Fibroblast of peridontal ligament (primary cell): ENCODE results near the gene GPR61.
A peak's percentile ranks its signal among the peaks of the same experiment; 100 is the strongest.

Source experiments
- DNase-seq: peaks from one replicate; pipeline ENCODE4 v3.0.0-alpha.2; 2010; ENCODE audit errors: extremely low read depth

GPR61 gene

DNA sequence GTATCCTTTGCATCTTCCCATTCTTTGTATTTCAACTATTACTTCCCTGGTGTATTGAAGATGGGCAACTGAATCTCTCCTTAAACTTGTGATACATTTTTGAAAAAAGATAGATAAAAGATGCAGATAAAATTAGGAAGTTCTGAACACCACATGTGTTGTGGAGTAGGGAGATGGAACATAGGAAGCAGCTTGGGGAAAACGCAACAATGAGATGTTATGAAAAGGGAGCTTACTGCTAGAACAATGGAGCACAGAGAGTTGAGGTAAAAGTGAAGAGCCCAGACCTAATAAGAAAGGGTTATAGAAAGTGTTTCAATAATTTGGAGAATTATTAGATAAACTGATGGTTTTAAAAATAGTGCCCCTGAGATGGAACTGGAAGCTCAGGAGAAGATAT is 29.7 kb downstream of the GPR61 start:
- DNase-seq: no peak

DNA sequence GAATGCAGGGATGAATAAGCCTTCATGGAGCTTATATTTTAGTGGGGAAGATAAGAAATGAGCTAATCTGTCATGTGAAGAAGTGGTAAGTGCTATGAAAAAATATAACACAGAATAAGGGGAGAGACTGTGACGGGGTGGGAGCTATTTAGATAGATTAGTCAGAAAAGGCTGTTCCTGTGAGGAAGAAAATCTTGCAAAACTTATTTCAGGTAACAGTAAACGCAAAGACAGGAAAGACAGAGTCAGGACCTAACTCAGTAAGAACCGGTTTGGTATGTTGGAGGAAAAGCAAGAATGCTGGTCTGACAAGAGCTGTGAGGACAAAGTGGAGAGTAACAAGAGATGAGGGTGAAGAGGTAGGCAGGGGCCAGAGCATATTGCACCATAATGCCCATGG is 30.7 kb downstream of the GPR61 start:
- DNase-seq: peak; percentile 7

- peak; percentile 42 for DNase-seq
Observed at GRCh38 chr1:109573785-109574184, 34.1 kb downstream of the GPR61 start.

GRCh38 chr1:109578947-109579443 is 39.3 kb downstream of the GPR61 start:
- peak; percentile 53 for DNase-seq

DNA sequence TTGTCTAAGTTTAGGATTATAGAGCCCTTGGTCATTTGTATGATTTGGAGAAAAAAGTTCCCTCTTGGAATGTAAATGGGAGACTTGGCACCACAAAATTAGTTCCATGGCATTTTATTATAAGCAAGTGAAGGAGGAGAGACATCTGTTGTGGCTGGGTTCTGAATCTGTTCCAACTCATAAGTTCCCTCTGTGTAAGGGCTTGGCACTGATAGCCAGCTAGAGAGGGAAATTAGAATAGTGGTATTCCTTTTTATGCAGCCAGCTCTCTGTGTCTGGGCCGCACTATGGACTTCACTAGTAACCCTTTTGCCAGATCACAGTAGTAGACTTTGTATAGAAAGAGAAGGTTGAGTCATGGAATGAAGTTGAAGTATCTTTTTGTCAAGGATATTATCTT is 39.8 kb downstream of the GPR61 start:
- DNase-seq: peak; percentile 81

GRCh38 chr1:109582021-109582420 is 42.3 kb downstream of the GPR61 start:
- DNase-seq: no peak

DNA sequence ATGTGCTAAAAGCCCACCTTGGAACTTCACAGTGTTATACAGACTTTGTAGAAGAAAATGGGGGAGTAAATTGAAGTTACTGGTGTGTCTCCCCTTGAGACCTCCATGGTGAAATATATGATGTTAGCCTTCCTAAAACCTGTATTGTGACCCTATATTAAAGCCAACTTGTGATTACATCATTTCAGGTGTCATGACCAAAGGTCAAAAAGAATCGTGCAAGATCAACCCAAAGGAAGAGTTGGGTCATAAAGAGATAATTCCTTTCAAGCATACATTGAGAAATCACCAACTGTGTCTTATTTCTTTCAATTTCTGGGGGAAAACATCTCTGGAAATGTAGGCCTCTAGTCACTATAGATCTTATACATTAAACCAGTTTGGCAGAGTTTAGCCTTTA is 45.1 kb downstream of the GPR61 start:
- DNase-seq: no peak

DNA sequence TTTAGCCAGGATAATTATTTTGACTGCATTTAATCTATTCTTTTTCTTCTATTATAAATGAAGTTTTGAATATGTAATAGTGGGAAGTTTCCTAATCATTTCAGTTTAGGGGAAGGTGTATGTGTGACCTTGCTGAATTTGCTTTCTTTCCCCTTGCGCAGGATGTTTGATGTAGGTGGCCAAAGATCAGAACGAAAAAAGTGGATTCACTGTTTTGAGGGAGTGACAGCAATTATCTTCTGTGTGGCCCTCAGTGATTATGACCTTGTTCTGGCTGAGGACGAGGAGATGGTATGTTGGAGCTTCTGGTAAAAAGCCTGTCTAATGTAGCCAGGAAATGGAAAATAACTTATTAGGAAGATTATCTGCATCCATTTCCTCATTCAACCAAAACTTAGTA is 46.4 kb downstream of the GPR61 start:
- DNase-seq: no peak

DNA sequence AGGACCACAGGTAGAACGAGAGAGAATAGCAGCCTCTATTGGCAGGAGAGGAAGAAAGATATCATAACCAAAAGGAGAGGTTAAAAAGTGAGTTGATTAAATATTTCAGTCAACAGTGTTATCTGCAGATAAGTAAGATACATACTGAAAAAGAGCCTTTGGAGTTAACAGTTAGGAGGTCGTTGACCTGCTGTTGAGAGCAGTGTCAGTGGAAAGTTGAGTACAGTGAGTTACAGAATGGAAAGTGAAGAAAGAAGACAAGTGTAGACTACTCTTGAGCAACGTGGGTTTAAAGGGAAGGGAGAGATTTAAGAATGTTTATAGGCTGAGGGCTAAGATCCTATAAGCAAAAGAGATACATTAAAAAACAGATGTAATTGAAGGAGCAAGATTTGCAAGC is 49.5 kb downstream of the GPR61 start:
- DNase-seq: no peak

GRCh38 chr1:109589679-109590078 is 50.0 kb downstream of the GPR61 start:
- DNase-seq: no peak

DNA sequence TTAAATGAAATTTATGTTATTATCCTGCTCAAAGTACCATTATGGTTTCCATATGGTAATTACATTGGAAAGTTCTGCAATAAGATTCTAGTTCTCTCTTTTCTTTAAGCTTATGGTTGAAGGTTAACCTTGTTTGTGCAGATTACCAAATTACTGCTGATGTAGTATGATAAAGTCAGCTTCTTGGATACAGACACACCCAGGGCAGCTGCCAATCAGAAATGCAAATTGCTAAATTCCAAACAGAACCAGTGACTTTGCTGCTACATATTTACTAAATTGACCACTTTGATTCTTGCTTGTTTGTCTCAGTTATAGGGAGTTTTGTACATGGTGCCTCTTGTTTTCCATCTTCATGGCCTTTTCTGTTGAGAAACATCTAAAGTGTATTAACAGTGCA is 53.2 kb downstream of the GPR61 start:
- DNase-seq: no peak

DNA sequence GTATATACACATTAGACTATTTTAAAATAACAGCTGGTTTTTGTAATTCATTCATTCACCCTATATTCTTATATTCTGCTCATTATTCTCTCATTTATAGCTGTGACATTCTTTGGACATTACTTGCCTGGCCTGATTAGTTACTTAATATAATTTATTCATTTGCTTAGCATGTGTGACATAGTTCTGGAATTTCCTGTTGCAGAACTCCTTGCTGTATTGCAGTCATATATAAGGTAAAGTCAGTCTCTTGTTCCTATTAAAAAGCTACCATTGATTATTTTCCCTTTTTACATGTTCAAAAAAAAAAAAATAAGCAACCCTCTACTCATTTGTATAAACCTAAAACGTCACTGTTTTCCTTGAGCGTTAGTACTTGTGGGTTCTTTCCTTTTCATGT is 55.9 kb downstream of the GPR61 start:
- no peak for DNase-seq
